ENCODE data around the gene TNRC18.

DNA sequence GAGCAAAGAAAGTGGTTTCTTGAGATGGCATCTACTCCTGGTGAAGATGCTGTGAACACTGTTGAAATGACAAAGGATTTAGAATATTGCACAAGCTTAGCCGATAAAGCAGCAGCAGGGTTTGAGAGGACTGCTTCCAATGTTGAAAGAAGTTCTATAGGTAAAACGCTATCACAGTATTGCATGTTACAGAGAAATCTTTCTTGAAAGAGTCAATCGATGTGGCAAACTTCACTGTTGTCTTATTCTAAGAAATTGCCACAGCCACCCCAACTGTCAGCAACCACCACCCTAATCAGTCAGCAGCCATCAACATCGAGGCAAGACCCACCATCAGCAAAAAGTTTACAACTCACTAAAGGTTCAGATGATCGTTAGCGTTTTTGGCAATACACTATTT is 81.0 kb downstream of the TNRC18 start:
- no peak for TF ChIP-seq POLR2A (IDR thresholded peaks at IDR 0.05)
- no peak for TF ChIP-seq CTCF (IDR thresholded peaks at IDR 0.05)
